Measurements from ENCODE around the gene BBS1.

Gene BBS1

DNA sequence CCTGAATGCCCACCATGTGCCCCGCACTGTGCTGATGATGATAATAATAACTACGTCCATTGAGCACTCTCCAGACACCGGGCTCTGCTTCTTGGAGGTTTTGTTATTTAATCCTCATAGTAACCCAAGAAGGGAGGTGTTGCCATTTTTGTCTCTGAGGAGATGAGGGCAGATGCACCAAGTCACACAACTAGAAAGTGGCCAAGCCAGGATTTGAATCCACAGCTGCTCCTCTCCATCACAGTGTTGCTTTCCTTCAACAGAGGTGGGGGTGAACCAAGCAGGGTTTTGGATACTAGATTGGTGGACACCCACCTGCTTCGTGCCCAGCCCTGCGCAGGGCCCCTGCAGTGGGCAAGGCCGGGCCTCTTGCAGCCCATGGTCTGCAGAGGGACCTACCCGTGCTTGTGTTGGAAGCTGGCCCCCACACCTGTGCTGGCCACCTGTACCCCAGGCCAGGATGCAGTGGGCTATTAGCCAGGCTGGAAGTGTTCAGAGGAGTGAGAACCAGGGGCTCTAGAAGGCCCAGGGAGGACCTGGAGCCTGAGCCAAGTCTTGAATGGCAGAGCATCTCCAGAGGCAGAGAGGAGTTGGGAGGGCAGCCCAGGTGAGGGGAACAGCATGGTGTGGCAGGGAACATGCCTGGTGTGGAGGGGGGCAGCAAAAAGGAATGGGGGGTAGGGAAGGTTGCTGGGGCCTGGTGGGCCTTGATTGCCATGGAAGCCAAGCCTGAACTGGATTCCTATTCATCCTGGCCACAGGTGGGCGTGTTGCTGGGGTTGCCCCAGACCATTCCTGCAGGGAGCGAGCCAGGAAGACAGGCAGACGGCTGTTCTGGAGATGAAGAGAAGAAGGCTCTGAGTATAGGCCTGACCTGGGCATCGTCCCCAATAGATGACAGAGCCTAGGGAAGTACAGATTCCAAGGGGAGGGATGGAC, 32.9 kb upstream of the BBS1 start:
- no peak for DNase-seq (ENCODE audit: low spot score)

DNA sequence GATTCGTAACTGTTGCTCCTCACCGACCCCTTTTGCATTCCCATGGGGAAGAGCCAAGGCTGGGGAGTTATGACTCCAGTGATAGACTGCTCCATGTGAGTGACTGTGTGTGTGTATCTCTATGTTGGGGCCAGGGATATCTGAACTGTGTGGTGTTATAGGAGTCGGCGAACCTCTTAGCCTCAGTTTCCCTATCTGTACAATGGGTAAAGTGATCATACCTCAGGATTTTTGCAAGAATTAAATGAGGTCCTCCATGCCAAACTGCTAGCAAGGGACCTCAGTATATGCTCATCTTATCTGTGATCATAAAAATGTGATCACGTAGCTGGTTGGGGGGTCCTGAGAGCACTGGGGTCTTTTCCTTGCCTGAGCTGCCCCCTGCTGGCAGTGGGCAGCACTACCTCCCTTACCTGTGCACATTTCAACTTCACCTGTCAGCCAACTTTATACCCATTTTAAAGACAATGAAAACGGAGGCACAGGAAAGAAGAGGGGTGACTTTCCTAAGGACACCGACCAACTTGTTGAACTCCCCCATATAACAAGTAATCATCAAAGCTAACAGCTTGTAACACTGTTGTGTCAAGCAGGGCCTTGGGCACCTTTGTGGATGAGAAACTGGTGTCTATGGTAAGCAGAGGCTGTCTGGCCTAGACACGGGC, 31.6 kb upstream of the BBS1 start:
- DNase-seq (ENCODE audit: low spot score): peak; percentile 32

GRCh38 chr11:66479394-66480116, 30.9 kb upstream of the BBS1 start:
- DNase-seq (ENCODE audit: low spot score): no peak

- DNase-seq (ENCODE audit: low spot score): peak; percentile 91
These were observed 30.1 kb upstream of the BBS1 start, which contains the start of gene DPP3 for GRCh38 chr11:66480117-66480938. Gene DPP3, plus strand, starts transcription at chr11:66480434. Its CDS starts 1,767 bp downstream, at chr11:66482201.

DNA sequence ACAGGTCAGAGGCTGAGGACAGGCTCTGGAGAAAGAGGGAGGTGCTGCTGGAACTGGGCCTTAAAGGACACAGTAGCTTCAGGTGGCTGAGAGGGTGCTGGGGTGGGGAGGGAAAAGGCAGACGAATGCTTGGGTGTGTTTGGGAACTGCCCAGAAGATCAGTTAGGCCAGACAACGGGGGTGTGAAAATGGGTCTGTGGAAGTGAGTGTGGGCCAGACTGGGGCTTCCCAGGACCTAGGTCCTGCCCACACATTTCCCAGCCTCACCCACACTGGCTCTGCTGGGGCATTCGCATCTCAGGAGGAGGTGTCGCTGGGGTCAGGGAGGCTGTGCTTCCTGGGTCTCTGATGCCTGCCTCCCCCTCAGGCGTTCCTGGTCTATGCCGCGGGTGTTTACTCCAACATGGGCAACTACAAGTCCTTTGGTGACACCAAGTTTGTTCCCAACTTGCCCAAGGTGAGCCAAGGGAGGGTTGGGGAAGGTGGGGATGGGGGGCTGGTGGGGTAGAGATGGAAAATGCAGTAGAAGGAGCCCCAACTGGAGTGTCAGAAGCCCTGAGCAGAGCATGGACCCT, 25.5 kb upstream of the BBS1 start:
- no peak for DNase-seq (ENCODE audit: low spot score)

DNA sequence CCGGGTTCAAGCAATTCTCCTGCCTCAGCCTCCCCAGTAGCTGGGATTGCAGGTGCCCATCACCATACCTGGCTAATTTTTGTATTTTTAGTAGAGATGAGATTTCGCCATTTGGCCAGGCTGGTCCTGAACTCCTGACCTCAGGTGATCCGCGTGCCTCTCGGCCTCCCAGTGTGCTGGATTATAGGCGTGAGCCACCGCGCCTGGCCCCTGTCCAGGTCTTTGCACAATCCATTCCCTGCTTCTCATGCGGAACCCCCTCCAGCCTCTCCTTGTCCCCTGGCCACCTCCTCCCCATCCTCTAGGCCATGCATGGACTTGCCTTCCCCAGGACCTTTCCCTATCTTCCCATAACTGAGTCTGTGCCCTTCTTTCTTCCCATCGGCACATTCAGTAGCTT, 21.5 kb upstream of the BBS1 start:
- DNase-seq (ENCODE audit: low spot score): no peak

- no peak for DNase-seq (ENCODE audit: low spot score)
These were observed 20.8 kb upstream of the BBS1 start for GRCh38 chr11:66489636-66490035.

- no peak for DNase-seq (ENCODE audit: low spot score)
These were observed 19.0 kb upstream of the BBS1 start for GRCh38 chr11:66491315-66491935.

DNA sequence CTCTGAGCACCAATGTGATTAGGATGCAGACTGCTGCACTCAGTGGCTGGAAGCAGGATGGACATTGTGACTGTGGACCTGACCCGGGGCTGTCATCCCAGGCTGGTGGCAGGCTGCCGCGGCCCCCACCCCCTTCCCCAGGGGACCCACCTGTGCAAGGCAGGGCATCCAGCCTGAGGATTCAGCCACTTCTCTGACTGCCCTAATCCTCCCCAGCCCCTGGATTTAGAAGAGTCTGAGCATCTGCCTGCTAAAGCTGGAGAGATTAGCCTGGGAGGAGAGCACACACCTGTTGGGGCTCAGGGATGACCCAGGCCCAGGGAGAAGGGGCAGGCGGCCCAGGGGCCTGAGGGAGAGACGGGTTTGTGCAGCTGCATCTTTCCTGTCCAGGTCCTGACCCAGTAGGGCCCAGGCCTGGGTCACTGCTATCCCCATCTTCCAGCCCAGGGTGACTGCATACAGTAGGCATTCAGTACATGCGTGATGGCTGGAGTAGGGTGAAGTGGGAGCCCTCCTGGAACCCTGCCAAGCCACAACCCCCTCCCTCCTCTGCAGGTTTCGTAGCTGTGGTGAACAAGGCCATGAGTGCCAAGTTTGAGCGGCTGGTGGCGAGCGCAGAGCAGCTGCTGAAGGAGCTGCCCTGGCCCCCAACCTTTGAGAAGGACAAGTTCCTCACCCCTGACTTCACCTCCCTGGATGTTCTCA, 18.1 kb upstream of the BBS1 start:
- DNase-seq (ENCODE audit: low spot score): no peak

GRCh38 chr11:66493130-66493529, 17.3 kb upstream of the BBS1 start:
- DNase-seq (ENCODE audit: low spot score): no peak

- no peak for DNase-seq (ENCODE audit: low spot score)
These were observed 16.0 kb upstream of the BBS1 start for GRCh38 chr11:66494458-66494857.

DNA sequence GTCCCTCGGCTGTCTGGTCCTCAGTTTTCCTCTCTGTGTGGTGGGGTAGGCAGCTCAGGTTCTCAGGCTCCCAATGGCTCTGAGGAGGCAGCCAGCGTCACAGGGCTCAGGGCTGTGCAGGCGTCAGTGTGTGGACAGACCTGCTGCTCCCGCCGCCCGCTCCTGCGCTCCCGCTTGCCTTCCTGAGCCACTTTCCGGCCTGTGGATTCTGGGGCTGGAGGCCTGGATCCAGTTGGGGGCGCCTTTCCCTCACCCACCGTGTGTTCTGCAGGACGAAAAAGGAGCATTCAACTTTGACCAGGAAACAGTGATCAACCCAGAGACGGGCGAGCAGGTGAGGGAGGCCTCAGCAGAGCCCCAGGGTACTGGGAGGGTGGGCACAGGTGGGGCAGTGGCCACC, 15.5 kb upstream of the BBS1 start:
- DNase-seq (ENCODE audit: low spot score): no peak

- no peak for DNase-seq (ENCODE audit: low spot score)
These were observed 15.0 kb upstream of the BBS1 start for GRCh38 chr11:66495401-66495854.

- DNase-seq (ENCODE audit: low spot score): no peak
These were observed 13.2 kb upstream of the BBS1 start for GRCh38 chr11:66497206-66497605.

- no peak for DNase-seq (ENCODE audit: low spot score)
These were observed 11.9 kb upstream of the BBS1 start for GRCh38 chr11:66498506-66498905.

- DNase-seq (ENCODE audit: low spot score): no peak
These were observed 5.1 kb upstream of the BBS1 start for GRCh38 chr11:66505276-66505816.

- DNase-seq (ENCODE audit: low spot score): no peak
These were observed 1.3 kb upstream of the BBS1 start for GRCh38 chr11:66509131-66509561.

DNA sequence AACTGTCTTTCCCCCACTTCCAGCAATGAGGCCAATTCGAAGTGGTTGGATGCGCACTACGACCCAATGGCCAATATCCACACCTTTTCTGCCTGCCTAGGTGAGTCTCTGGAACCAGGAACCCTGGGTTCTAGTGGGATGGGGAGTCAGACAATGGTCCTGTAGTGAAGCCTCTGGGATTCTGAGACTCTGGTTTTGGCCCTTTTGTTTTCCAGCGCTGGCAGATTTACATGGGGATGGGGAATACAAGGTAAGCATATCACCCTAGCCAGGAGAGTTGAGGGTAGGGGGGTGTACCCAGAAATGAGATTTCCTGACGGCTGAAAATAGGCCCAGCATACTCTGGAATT, 530 bp downstream of the BBS1 start:
- no peak for DNase-seq (ENCODE audit: low spot score)

DNA sequence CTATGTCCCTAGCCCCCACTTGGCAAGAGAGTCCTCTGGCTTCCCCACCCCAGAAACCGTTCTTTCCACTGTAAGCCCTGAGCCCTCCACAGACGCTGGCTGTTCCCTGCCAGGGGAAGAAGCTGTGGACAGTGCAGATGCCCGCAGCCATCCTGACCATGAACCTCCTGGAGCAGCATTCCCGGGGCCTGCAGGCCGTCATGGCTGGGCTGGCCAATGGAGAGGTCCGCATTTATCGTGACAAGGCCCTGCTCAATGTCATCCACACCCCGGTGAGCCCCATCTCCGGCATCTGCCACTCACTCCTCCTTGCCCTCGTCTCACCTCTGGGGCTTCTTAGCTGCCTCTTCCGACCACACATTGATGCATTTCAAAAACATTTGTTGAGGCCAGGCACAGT, 13.2 kb downstream of the BBS1 start:
- DNase-seq (ENCODE audit: low spot score): no peak

All from hematopoietic multipotent progenitor cell treated with erythropoietin and hydrocortisone succinate and interleukin-3 and kit ligand, for 17 days (in vitro differentiated cells).